Fibroblast of villous mesenchyme (primary cell): ENCODE measurements around the gene ABLIM1. TPM values are rescaled to one million over a fixed set of nuclear protein-coding genes. Genes with fewer than 3 reads are reported as not detected.

Experiments used
- DNase-seq: peaks from one replicate; pipeline ENCODE4 v3.0.0-alpha.2; 2010; ENCODE audit warnings: low read depth
- H3K4me3 ChIP-seq: 2 replicates; pipeline ENCODE4 v1.5.1; 2011; ENCODE audit warnings: low read depth, mild to moderate bottlenecking, low read length
- total RNA-seq: library from RNA; depleted of rRNA; stranded (reverse); fragments of >200 nt; gene quantifications from 2 replicates; pipeline ENCODE4 v1.2.3, GENCODE V29; 2012
- TF ChIP-seq, protein P1 (sequence below): IDR thresholded peaks from 2 replicates; pipeline ENCODE4 v1.5.1; 2012; ENCODE audit warnings: low read depth, mild to moderate bottlenecking, low read length; ENCODE audit not compliant: insufficient read depth

Gene ABLIM1
- total RNA-seq, 1 donor: 18.6 TPM

DNA sequence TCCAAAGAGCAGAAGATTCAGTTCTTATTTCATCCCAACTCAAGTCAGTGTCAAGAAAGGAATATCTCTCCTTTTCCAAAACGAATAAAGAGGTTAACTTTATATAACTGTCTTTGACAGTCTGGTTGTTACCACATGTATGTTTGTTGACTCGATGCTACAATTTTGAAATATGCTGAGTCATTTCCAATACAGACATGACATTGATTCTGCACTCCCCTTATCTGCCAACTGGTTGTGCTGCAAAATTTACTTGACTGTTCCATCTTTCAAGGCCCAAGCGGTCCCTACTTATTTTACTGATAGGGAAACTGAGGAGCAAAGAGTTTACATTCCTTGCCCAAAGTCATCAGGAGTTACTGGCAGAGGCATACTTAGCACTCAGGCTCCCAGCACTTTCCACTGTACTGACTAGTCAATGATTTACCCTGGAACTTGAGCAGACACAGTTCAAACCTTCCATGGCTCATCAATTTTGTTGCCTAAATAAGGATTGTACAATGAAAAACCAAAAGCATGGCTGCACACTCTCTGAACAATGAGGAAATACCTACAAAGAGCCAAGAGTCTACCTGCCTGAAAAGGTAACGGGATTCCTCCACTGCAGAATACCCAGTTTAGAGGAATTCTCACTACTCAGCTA is 52.8 kb downstream of the ABLIM1 start:
- DNase-seq: no peak
- TF ChIP-seq, protein P1, sequence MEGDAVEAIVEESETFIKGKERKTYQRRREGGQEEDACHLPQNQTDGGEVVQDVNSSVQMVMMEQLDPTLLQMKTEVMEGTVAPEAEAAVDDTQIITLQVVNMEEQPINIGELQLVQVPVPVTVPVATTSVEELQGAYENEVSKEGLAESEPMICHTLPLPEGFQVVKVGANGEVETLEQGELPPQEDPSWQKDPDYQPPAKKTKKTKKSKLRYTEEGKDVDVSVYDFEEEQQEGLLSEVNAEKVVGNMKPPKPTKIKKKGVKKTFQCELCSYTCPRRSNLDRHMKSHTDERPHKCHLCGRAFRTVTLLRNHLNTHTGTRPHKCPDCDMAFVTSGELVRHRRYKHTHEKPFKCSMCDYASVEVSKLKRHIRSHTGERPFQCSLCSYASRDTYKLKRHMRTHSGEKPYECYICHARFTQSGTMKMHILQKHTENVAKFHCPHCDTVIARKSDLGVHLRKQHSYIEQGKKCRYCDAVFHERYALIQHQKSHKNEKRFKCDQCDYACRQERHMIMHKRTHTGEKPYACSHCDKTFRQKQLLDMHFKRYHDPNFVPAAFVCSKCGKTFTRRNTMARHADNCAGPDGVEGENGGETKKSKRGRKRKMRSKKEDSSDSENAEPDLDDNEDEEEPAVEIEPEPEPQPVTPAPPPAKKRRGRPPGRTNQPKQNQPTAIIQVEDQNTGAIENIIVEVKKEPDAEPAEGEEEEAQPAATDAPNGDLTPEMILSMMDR: no peak
- H3K4me3 ChIP-seq: no peak overlapping the region

DNA sequence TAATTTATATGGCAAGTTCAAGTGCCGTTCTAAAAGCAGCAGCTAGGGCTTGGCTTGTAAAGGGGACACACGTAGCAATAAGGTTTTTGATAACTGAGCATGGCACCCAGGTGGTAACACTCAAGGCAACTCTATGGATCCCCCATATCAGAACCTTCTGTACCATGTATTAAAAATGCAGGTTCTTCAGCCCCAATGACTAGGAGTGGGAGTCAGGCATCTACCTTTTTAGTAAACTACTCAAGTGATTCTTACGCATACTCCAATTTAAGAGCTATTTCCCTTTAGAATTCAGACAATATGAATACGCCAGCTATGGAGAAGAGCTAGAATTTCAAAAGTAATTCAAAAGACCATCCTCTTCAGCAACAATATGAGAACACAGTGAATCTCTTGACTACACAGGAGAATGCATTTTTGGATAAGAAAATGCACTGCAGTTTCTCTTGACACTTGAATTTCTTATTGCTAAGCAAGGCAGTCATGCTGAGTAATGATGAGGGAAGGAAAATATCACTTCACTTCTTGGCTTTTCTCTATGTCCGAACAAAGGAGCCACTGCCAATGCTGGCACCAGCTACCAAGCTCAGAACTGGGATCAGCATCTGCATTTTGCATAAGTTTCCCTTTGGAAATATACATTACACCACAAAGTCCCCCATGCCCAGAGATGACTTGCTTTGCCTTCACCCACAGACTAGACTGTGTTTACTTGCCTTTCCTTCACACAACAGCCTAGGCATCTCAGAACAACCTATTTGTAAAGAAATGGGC is 53.5 kb downstream of the ABLIM1 start:
- no peak for DNase-seq
- H3K4me3 ChIP-seq: no peak overlapping the region
- TF ChIP-seq, protein P1: no peak

DNA sequence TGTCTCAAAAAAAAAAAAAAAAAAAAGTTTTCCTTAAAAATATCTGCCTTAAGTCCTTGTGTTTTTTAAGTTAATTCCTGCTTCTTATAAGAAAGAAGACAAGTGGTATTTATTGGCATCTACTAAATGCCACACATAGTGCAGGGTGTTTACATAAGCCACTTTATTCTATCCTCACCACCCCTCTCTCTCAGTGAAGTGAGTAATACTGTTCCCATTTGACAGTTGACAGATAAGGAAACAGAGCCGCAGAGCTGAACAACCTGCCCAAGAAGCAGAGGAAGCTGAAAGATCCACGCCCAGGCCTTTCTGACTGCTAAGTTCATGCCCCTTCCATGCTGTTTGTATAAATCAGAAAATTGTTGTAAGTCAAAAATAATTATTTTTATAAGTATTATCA is 54.1 kb downstream of the ABLIM1 start:
- H3K4me3 ChIP-seq: no peak overlapping the region
- TF ChIP-seq, protein P1: no peak
- DNase-seq: peak; percentile 46

DNA sequence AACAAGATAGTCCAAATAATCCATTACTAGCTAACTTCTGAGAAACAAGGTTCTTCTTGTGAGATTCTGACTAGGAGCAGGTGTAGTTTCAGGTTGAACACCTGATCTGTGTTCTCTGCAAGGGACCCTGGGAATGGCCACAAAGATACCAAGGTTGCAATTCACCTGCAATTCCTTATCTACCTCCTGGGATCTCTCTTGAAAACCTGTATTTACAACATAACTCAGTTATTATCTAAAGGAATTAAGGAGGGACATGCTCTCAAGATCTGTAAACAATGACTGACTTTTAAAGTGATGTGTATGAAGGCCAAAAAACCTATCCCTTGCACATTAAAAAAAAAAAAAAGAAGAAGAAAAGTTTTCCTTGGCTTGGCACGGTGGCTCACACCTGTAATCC is 54.8 kb downstream of the ABLIM1 start:
- TF ChIP-seq, protein P1: no peak
- H3K4me3 ChIP-seq: no peak overlapping the region
- no peak for DNase-seq

DNA sequence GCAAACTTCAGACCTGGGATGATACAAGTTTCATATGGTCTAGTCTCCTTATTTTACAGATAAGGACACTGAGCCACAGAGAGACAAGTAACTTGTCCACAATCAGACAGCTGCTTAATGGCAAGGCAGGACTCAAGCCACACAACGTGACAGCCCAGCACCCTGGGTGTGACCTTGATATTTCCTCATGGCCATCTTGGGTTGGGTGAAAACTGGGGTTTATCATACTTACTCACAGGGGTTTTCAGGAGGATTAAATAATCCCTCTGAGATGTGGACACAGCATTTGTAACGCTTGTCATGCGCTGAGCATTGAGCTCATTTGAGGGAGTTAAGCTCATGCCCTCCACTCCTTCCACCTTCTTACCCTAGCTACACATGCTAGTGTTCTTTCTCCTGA is 58.0 kb downstream of the ABLIM1 start:
- no peak overlapping the region for H3K4me3 ChIP-seq
- DNase-seq: no peak
- TF ChIP-seq, protein P1: no peak

DNA sequence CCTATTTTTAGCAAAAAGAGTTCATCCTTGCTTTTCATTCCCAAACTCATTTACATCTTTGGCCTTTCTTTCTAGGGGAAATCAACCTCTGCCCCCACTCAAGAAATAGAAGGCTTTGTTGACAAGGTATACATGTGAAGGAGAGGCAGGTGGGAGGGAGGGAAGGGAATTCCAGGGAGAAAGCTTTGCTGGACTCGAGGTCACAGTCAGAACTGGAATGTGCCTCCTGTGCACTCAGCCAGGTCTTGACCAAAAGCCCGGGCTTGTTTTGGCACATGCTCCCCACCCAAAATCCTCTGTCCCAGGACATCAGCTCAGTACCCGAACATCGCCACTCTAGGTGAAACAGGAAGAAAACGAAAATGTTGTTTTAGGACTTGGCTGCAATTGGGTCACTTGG is 61.3 kb downstream of the ABLIM1 start:
- H3K4me3 ChIP-seq: no peak overlapping the region
- no peak for DNase-seq
- TF ChIP-seq, protein P1: no peak
